Mesothelial cell of epicardium (in vitro differentiated cells): Measurements from ENCODE around the gene KCNIP2. TPM values are rescaled to one million over a fixed set of nuclear protein-coding genes. Genes with fewer than 3 reads are reported as not detected.

Experiments used
- DNase-seq, 2 experiments: peaks; one replicate each; pipeline ENCODE4 v3.0.0; 2021; ENCODE audit warnings: low spot score in 2 of 2; ENCODE audit not compliant: unreplicated experiment in 2 of 2
- H3K27ac Mint-ChIP-seq: 2 replicates; pipeline ENCODE4 v1.8.0; 2021; ENCODE audit warnings: mixed read lengths
- H3K27me3 Mint-ChIP-seq: 2 replicates; pipeline ENCODE4 v1.8.0; 2021; ENCODE audit warnings: low read depth, mixed read lengths
- H3K36me3 Mint-ChIP-seq: 2 replicates; pipeline ENCODE4 v1.8.0; 2021; ENCODE audit warnings: mixed read lengths
- H3K4me1 Mint-ChIP-seq: 2 replicates; pipeline ENCODE4 v1.8.0; 2021; ENCODE audit warnings: mixed read lengths
- H3K4me3 Mint-ChIP-seq: 2 replicates; pipeline ENCODE4 v1.8.0; 2021; ENCODE audit warnings: mild to moderate bottlenecking, moderate library complexity, mixed read lengths
- H3K9me3 Mint-ChIP-seq: 2 replicates; pipeline ENCODE4 v1.8.0; 2021; ENCODE audit warnings: mixed read lengths
- CTCF ChIP-seq: fragments of 200-600 bp; sonication (generic); IDR thresholded peaks from one replicate; pipeline ENCODE4 v1.5.0; 2021; ENCODE audit warnings: antibody characterized with exemption; ENCODE audit not compliant: unreplicated experiment
- total RNA-seq: library from RNA; stranded (reverse); gene quantifications from 3 replicates; pipeline ENCODE4 v1.2.1, GENCODE V29; 2021

The KCNIP2 gene
- total RNA-seq, 1 donor from 2014 or later: 6.8 TPM

GRCh38 chr10:101839416-101840063 lies 4.1 kb downstream of the KCNIP2 start:
- H3K4me1 Mint-ChIP-seq: peaks cover 19% of the 10 kb centered on the region
- peaks cover 46% of the 10 kb centered on the region for H3K27me3 Mint-ChIP-seq
- TF ChIP-seq CTCF: no peak
- H3K36me3 Mint-ChIP-seq: no peaks in the 10 kb centered on the region
- H3K27ac Mint-ChIP-seq: no peak overlapping the region
- no peak for DNase-seq
- no peaks in the 10 kb centered on the region for H3K9me3 Mint-ChIP-seq
- H3K4me3 Mint-ChIP-seq: peak overlapping the region; percentile 58

GRCh38 chr10:101839002-101839401 lies 4.6 kb downstream of the KCNIP2 start:
- Mint-ChIP-seq H3K4me3 (no peak overlapping the region), H3K9me3 (no peaks in the 10 kb centered on the region), H3K4me1 (peaks cover 19% of the 10 kb centered on the region)

GRCh38 chr10:101838416-101838970 lies 5.1 kb downstream of the KCNIP2 start:
- Mint-ChIP-seq H3K27ac (no peak overlapping the region), H3K27me3 (peaks cover 38% of the 10 kb centered on the region), H3K9me3 (no peaks in the 10 kb centered on the region), H3K4me1 (peaks cover 19% of the 10 kb centered on the region), H3K4me3 (no peak overlapping the region), H3K36me3 (no peaks in the 10 kb centered on the region)
- TF ChIP-seq CTCF: no peak
- no peak for DNase-seq

More at GRCh38 chr10:101839002-101839401, 4.6 kb downstream of the KCNIP2 start:
- no peak for DNase-seq
- Mint-ChIP-seq H3K36me3 (no peaks in the 10 kb centered on the region), H3K27ac (no peak overlapping the region), H3K27me3 (peaks cover 41% of the 10 kb centered on the region)
- no peak for TF ChIP-seq CTCF

GRCh38 chr10:101837748-101838147 lies 5.9 kb downstream of the KCNIP2 start:
- peaks cover 32% of the 10 kb centered on the region for H3K27me3 Mint-ChIP-seq
- peaks cover 20% of the 10 kb centered on the region for H3K4me1 Mint-ChIP-seq
- H3K36me3 Mint-ChIP-seq: no peaks in the 10 kb centered on the region
- no peak overlapping the region for H3K4me3 Mint-ChIP-seq
- TF ChIP-seq CTCF: no peak
- no peaks in the 10 kb centered on the region for H3K9me3 Mint-ChIP-seq
- no peak for DNase-seq
- H3K27ac Mint-ChIP-seq: no peak overlapping the region

- no peak overlapping the region for H3K4me3 Mint-ChIP-seq
- no peaks in the 10 kb centered on the region for H3K36me3 Mint-ChIP-seq
- no peak for DNase-seq
- H3K27me3 Mint-ChIP-seq: peaks cover 8% of the 10 kb centered on the region
- no peak overlapping the region for H3K27ac Mint-ChIP-seq
- H3K4me1 Mint-ChIP-seq: peaks cover 28% of the 10 kb centered on the region
- no peak for TF ChIP-seq CTCF
- H3K9me3 Mint-ChIP-seq: no peaks in the 10 kb centered on the region
These were observed 8.2 kb downstream of the KCNIP2 start for GRCh38 chr10:101835362-101835761.

- peaks cover 29% of the 10 kb centered on the region for H3K4me1 Mint-ChIP-seq
- H3K27me3 Mint-ChIP-seq: peaks cover 4% of the 10 kb centered on the region
- no peak overlapping the region for H3K27ac Mint-ChIP-seq
- H3K4me3 Mint-ChIP-seq: no peak overlapping the region
- no peak for TF ChIP-seq CTCF
- H3K9me3 Mint-ChIP-seq: no peaks in the 10 kb centered on the region
- no peaks in the 10 kb centered on the region for H3K36me3 Mint-ChIP-seq
- no peak for DNase-seq
These were observed 9.3 kb downstream of the KCNIP2 start for GRCh38 chr10:101834341-101834740.
